GM23338 (cell line): ENCODE data around the gene DTX4. TPM values are rescaled to one million over a fixed set of nuclear protein-coding genes. Genes with fewer than 3 reads are reported as not detected.

Source experiments
- ATAC-seq: fragments of 200-7000 bp; cut with Tn5 transposase; 3 replicates; pipeline ENCODE4 v1.9.1; 2020
- DNase-seq: peaks from one replicate; pipeline ENCODE4 v3.0.0-alpha.2; 2015; ENCODE audit warnings: low spot score
- H2AFZ ChIP-seq: fragments of 200-600 bp; sonication (generic); 2 replicates; pipeline ENCODE4 v1.8.0; 2016; ENCODE audit warnings: antibody characterized with exemption, mild to moderate bottlenecking, moderate library complexity
- H3F3A ChIP-seq: fragments of 200-600 bp; sonication (generic); replicated peaks from 2 replicates; pipeline ENCODE4 v1.8.0; 2017; ENCODE audit warnings: antibody characterized with exemption, mixed run types, low read depth
- H3K27ac ChIP-seq: fragments of 200-600 bp; sonication (generic); 2 replicates; pipeline ENCODE4 v1.6.1; 2016; ENCODE audit warnings: low read depth
- H3K27me3 ChIP-seq: fragments of 200-600 bp; sonication (generic); 2 replicates; pipeline ENCODE4 v1.8.0; 2016; ENCODE audit warnings: mild to moderate bottlenecking, mixed run types, moderate library complexity; ENCODE audit not compliant: insufficient read depth
- H3K36me3 ChIP-seq: fragments of 200-600 bp; sonication (generic); 2 replicates; pipeline ENCODE4 v1.8.0; 2016; ENCODE audit warnings: mild to moderate bottlenecking; ENCODE audit not compliant: insufficient read depth
- H3K4me1 ChIP-seq: fragments of 200-600 bp; sonication (generic); 2 replicates; pipeline ENCODE4 v1.8.0; 2016; ENCODE audit warnings: mild to moderate bottlenecking, moderate library complexity; ENCODE audit not compliant: insufficient read depth
- H3K4me2 ChIP-seq: fragments of 200-600 bp; sonication (generic); 2 replicates; pipeline ENCODE4 v1.7.1; 2017; ENCODE audit warnings: mixed run types
- H3K4me3 ChIP-seq: fragments of 200-600 bp; sonication (generic); 2 replicates; pipeline ENCODE4 v1.6.1; 2016; ENCODE audit warnings: mixed run types
- H3K79me2 ChIP-seq: fragments of 200-600 bp; sonication (generic); replicated peaks from 2 replicates; pipeline ENCODE4 v1.8.0; 2017; ENCODE audit warnings: mild to moderate bottlenecking; ENCODE audit not compliant: insufficient read depth
- H3K9me2 ChIP-seq: fragments of 200-600 bp; sonication (generic); 2 replicates; pipeline ENCODE4 v1.8.0; 2017; ENCODE audit not compliant: insufficient read depth
- H4K20me1 ChIP-seq: fragments of 200-600 bp; sonication (generic); replicated peaks from 2 replicates; pipeline ENCODE4 v1.8.0; 2017; ENCODE audit warnings: mild to moderate bottlenecking; ENCODE audit not compliant: insufficient read depth
- H3K27ac Mint-ChIP-seq: 2 replicates; pipeline ENCODE4 v1.8.0; 2020; ENCODE audit warnings: inconsistent platforms, mild to moderate bottlenecking, moderate library complexity, mixed read lengths
- H3K27me3 Mint-ChIP-seq: 3 replicates; pipeline ENCODE4 v1.8.0; 2022; ENCODE audit warnings: low read depth, mild to moderate bottlenecking, moderate library complexity, mixed read lengths, inconsistent platforms; ENCODE audit not compliant: insufficient read depth, poor library complexity
- H3K36me3 Mint-ChIP-seq: 3 replicates; pipeline ENCODE4 v1.8.0; 2021; ENCODE audit warnings: low read depth, mild to moderate bottlenecking, inconsistent platforms, moderate library complexity, mixed read lengths
- H3K4me1 Mint-ChIP-seq: 3 replicates; pipeline ENCODE4 v1.8.0; 2020; ENCODE audit warnings: mild to moderate bottlenecking, inconsistent platforms, mixed read lengths
- H3K4me3 Mint-ChIP-seq: 3 replicates; pipeline ENCODE4 v1.8.0; 2021; ENCODE audit warnings: moderate library complexity, mild to moderate bottlenecking, inconsistent platforms, mixed read lengths
- H3K9me3 Mint-ChIP-seq: 3 replicates; pipeline ENCODE4 v1.8.0; 2020; ENCODE audit warnings: moderate library complexity, mild to moderate bottlenecking, inconsistent platforms, mixed read lengths
- EZH2 ChIP-seq: fragments of 200-600 bp; sonication (generic); IDR thresholded peaks from one replicate; pipeline ENCODE4 v1.8.0; 2017; ENCODE audit warnings: antibody characterized with exemption, mild to moderate bottlenecking, low read depth; ENCODE audit not compliant: unreplicated experiment
- EZH2phosphoT487 ChIP-seq: fragments of 200-600 bp; sonication (generic); IDR thresholded peaks from one replicate; pipeline ENCODE4 v1.8.1; 2018; ENCODE audit warnings: antibody characterized with exemption; ENCODE audit not compliant: unreplicated experiment
- JUNB ChIP-seq: IDR thresholded peaks from one replicate; pipeline ENCODE4 v1.6.1; 2016; ENCODE audit warnings: antibody characterized with exemption; ENCODE audit not compliant: unreplicated experiment
- POLR2AphosphoS5 ChIP-seq: IDR thresholded peaks from 2 replicates; pipeline ENCODE4 v1.6.1; 2016; ENCODE audit warnings: antibody characterized with exemption, low read depth
- STAT1 ChIP-seq: IDR thresholded peaks from one replicate; pipeline ENCODE4 v1.6.1; 2016; ENCODE audit warnings: antibody characterized with exemption; ENCODE audit not compliant: unreplicated experiment
- ZNF331 ChIP-seq: fragments of 250-450 bp; sonication (Bioruptor Pico); IDR thresholded peaks from 2 replicates; pipeline ENCODE4 v1.5.0; 2020; ENCODE audit warnings: low read depth, mild to moderate bottlenecking, moderate library complexity
- polyA plus RNA-seq: library from polyadenylated mRNA; unstranded; fragments of >200 nt; fragmentation: Nextera tagmentation; extraction: Ambion mirVana; gene quantifications from 2 replicates; pipeline ENCODE4 v1.2.1, GENCODE V29; 2016
- total RNA-seq: library from RNA; depleted of rRNA; stranded (reverse); fragments of >200 nt; shearing (Covaris generic); gene quantifications from 2 replicates; pipeline ENCODE4 v1.2.3, GENCODE V29; 2014
- TF ChIP-seq, protein P1 (sequence below): fragments of 250-450 bp; sonication (Bioruptor Pico); IDR thresholded peaks from 2 replicates; pipeline ENCODE4 v1.5.0; 2020; ENCODE audit warnings: mild to moderate bottlenecking, moderate library complexity
- TF ChIP-seq, protein P2 (sequence below), 2 experiments: fragments of 200-600 bp in 1 of 2; sonication (generic) in 1 of 2; conservative IDR thresholded peaks; 2 replicates each; pipeline versions ENCODE4 v1.5.1 to v1.6.1; 2016 to 2017; ENCODE audit warnings: antibody characterized with exemption in 2 of 2, low read depth in 2 of 2, mild to moderate bottlenecking in 2 of 2, moderate library complexity in 1 of 2
- TF ChIP-seq, protein P3 (sequence below): IDR thresholded peaks from one replicate; pipeline ENCODE4 v1.6.1; 2018; ENCODE audit warnings: antibody characterized with exemption; ENCODE audit not compliant: unreplicated experiment

The DTX4 gene
- total and polyA plus RNA-seq, 2 experiments from 2014 or later = 4.2 to 14.7 TPM

- TF ChIP-seq, protein P1, sequence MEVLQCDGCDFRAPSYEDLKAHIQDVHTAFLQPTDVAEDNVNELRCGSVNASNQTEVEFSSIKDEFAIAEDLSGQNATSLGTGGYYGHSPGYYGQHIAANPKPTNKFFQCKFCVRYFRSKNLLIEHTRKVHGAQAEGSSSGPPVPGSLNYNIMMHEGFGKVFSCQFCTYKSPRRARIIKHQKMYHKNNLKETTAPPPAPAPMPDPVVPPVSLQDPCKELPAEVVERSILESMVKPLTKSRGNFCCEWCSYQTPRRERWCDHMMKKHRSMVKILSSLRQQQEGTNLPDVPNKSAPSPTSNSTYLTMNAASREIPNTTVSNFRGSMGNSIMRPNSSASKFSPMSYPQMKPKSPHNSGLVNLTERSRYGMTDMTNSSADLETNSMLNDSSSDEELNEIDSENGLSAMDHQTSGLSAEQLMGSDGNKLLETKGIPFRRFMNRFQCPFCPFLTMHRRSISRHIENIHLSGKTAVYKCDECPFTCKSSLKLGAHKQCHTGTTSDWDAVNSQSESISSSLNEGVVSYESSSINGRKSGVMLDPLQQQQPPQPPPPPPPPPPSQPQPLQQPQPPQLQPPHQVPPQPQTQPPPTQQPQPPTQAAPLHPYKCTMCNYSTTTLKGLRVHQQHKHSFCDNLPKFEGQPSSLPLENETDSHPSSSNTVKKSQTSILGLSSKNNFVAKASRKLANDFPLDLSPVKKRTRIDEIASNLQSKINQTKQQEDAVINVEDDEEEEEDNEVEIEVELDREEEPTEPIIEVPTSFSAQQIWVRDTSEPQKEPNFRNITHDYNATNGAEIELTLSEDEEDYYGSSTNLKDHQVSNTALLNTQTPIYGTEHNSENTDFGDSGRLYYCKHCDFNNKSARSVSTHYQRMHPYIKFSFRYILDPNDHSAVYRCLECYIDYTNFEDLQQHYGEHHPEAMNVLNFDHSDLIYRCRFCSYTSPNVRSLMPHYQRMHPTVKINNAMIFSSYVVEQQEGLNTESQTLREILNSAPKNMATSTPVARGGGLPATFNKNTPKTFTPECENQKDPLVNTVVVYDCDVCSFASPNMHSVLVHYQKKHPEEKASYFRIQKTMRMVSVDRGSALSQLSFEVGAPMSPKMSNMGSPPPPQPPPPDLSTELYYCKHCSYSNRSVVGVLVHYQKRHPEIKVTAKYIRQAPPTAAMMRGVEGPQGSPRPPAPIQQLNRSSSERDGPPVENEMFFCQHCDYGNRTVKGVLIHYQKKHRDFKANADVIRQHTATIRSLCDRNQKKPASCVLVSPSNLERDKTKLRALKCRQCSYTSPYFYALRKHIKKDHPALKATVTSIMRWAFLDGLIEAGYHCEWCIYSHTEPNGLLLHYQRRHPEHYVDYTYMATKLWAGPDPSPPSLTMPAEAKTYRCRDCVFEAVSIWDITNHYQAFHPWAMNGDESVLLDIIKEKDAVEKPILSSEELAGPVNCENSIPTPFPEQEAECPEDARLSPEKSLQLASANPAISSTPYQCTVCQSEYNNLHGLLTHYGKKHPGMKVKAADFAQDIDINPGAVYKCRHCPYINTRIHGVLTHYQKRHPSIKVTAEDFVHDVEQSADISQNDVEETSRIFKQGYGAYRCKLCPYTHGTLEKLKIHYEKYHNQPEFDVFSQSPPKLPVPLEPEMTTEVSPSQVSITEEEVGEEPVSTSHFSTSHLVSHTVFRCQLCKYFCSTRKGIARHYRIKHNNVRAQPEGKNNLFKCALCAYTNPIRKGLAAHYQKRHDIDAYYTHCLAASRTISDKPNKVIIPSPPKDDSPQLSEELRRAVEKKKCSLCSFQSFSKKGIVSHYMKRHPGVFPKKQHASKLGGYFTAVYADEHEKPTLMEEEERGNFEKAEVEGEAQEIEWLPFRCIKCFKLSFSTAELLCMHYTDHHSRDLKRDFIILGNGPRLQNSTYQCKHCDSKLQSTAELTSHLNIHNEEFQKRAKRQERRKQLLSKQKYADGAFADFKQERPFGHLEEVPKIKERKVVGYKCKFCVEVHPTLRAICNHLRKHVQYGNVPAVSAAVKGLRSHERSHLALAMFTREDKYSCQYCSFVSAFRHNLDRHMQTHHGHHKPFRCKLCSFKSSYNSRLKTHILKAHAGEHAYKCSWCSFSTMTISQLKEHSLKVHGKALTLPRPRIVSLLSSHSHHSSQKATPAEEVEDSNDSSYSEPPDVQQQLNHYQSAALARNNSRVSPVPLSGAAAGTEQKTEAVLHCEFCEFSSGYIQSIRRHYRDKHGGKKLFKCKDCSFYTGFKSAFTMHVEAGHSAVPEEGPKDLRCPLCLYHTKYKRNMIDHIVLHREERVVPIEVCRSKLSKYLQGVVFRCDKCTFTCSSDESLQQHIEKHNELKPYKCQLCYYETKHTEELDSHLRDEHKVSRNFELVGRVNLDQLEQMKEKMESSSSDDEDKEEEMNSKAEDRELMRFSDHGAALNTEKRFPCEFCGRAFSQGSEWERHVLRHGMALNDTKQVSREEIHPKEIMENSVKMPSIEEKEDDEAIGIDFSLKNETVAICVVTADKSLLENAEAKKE (CRISPR knock-in tag) = no peak
- TF ChIP-seq JUNB (no peak), EZH2phosphoT487 (no peak), POLR2AphosphoS5 (no peak), EZH2 (no peak), STAT1 (no peak)
- TF ChIP-seq, protein P2, sequence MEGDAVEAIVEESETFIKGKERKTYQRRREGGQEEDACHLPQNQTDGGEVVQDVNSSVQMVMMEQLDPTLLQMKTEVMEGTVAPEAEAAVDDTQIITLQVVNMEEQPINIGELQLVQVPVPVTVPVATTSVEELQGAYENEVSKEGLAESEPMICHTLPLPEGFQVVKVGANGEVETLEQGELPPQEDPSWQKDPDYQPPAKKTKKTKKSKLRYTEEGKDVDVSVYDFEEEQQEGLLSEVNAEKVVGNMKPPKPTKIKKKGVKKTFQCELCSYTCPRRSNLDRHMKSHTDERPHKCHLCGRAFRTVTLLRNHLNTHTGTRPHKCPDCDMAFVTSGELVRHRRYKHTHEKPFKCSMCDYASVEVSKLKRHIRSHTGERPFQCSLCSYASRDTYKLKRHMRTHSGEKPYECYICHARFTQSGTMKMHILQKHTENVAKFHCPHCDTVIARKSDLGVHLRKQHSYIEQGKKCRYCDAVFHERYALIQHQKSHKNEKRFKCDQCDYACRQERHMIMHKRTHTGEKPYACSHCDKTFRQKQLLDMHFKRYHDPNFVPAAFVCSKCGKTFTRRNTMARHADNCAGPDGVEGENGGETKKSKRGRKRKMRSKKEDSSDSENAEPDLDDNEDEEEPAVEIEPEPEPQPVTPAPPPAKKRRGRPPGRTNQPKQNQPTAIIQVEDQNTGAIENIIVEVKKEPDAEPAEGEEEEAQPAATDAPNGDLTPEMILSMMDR (conservative IDR thresholded peaks at IDR 0.05; ENCODE audit: low read depth in 2 of 2) = no peak
These were observed 21.7 kb downstream of the DTX4 start (continued) for GRCh38 chr11:59193587-59194130.

- Histone ChIP-seq H2AFZ (no peak overlapping the region), H4K20me1 (no peaks in the 10 kb centered on the region), H3K36me3 (peaks cover 16% of the 10 kb centered on the region), H3F3A (no peaks in the 10 kb centered on the region), H3K4me2 (no peak overlapping the region), H3K9me2 (0 out of 2 replicates have a peak, but pooled peaks cover 4% of the 10 kb centered on the region), H3K79me2 (no peaks in the 10 kb centered on the region), H3K27me3 (no peaks in the 10 kb centered on the region), H3K4me3 (no peak overlapping the region), H3K27ac (no peak overlapping the region), H3K4me1 (no peaks in the 10 kb centered on the region)
- Mint-ChIP-seq H3K27ac (no peak overlapping the region), H3K4me3 (no peak overlapping the region), H3K27me3 (no peaks in the 10 kb centered on the region), H3K9me3 (peaks cover 12% of the 10 kb centered on the region), H3K4me1 (no peaks in the 10 kb centered on the region; the same call in 2 of the 3 replicates), H3K36me3 (peaks cover 82% of the 10 kb centered on the region)
- no peak for DNase-seq
- ATAC-seq = no peak
- TF ChIP-seq, protein P3, sequence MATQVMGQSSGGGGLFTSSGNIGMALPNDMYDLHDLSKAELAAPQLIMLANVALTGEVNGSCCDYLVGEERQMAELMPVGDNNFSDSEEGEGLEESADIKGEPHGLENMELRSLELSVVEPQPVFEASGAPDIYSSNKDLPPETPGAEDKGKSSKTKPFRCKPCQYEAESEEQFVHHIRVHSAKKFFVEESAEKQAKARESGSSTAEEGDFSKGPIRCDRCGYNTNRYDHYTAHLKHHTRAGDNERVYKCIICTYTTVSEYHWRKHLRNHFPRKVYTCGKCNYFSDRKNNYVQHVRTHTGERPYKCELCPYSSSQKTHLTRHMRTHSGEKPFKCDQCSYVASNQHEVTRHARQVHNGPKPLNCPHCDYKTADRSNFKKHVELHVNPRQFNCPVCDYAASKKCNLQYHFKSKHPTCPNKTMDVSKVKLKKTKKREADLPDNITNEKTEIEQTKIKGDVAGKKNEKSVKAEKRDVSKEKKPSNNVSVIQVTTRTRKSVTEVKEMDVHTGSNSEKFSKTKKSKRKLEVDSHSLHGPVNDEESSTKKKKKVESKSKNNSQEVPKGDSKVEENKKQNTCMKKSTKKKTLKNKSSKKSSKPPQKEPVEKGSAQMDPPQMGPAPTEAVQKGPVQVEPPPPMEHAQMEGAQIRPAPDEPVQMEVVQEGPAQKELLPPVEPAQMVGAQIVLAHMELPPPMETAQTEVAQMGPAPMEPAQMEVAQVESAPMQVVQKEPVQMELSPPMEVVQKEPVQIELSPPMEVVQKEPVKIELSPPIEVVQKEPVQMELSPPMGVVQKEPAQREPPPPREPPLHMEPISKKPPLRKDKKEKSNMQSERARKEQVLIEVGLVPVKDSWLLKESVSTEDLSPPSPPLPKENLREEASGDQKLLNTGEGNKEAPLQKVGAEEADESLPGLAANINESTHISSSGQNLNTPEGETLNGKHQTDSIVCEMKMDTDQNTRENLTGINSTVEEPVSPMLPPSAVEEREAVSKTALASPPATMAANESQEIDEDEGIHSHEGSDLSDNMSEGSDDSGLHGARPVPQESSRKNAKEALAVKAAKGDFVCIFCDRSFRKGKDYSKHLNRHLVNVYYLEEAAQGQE = no peak
- no peak for TF ChIP-seq ZNF331 (CRISPR knock-in tag)
These were observed 23.7 kb downstream of the DTX4 start for GRCh38 chr11:59195586-59195985.
